ENCODE measurements around the gene GATB.

The GATB gene

GRCh38 chr4:151717314-151717713 is 43.5 kb downstream of the GATB start:
- DNase-seq: no peak
- Histone ChIP-seq H3K36me3 (ENCODE audit: control insufficient read depth in 4 of 4, insufficient read depth in 4 of 4, low read length in 3 of 4) (peaks cover 0 to 39% (median 20%) of the 10 kb centered on the region in 4 experiments), H3K4me3 (ENCODE audit: control insufficient read depth in 1 of 7, extremely low read depth in 1 of 7, insufficient read depth in 4 of 7, low read depth in 2 of 7, low read length in 6 of 7) (no peak overlapping the region), H3K9me3 (ENCODE audit: control extremely low read depth in 1 of 5, control insufficient read depth in 4 of 5, insufficient read depth in 2 of 5, low read depth in 1 of 5, low read length in 4 of 5) (no peaks in the 10 kb centered on the region), H3K27ac (ENCODE audit: insufficient read depth in 1 of 2, low read depth in 1 of 2, low read length in 2 of 2, poor library complexity in 1 of 2, severe bottlenecking in 2 of 2) (no peak overlapping the region), H3K4me1 (ENCODE audit: control extremely low read depth in 1 of 4, control insufficient read depth in 4 of 4, insufficient read depth in 4 of 4, low read length in 3 of 4) (no peaks in the 10 kb centered on the region), H3K27me3 (replicated peaks in 2 of 5; ENCODE audit: control insufficient read depth in 4 of 5, insufficient read depth in 5 of 5, low read length in 4 of 5) (no peaks in the 10 kb centered on the region)
- no CpG with 5 or more reads among the region's 2 CpGs for WGBS (ENCODE audit: insufficient coverage)
- POLR2A ChIA-PET: no interaction called here
- CTCF ChIA-PET: no interaction called here

- Histone ChIP-seq H3K9me3 (ENCODE audit: control extremely low read depth in 1 of 5, control insufficient read depth in 4 of 5, insufficient read depth in 2 of 5, low read depth in 1 of 5, low read length in 4 of 5) (no peaks in the 10 kb centered on the region), H3K27ac (ENCODE audit: insufficient read depth in 1 of 2, low read depth in 1 of 2, low read length in 2 of 2, poor library complexity in 1 of 2, severe bottlenecking in 2 of 2) (no peak overlapping the region), H3K4me3 (ENCODE audit: control insufficient read depth in 1 of 7, extremely low read depth in 1 of 7, insufficient read depth in 4 of 7, low read depth in 2 of 7, low read length in 6 of 7) (no peak overlapping the region), H3K27me3 (replicated peaks in 2 of 5; ENCODE audit: control insufficient read depth in 4 of 5, insufficient read depth in 5 of 5, low read length in 4 of 5) (no peaks in the 10 kb centered on the region), H3K36me3 (ENCODE audit: control insufficient read depth in 4 of 4, insufficient read depth in 4 of 4, low read length in 3 of 4) (peaks cover 0 to 39% (median 22%) of the 10 kb centered on the region in 4 experiments), H3K4me1 (ENCODE audit: control extremely low read depth in 1 of 4, control insufficient read depth in 4 of 4, insufficient read depth in 4 of 4, low read length in 3 of 4) (no peaks in the 10 kb centered on the region)
- 100% methylated on average over 5 of the region's 5 CpGs for WGBS (ENCODE audit: insufficient coverage)
- ChIA-PET POLR2A (interaction anchor here (0.6 kb wide), 1 partner anchor 573 kb away, joined by 6 read pairs; no protein-coding TSS in a partner anchor), CTCF (interaction anchor here (0.9 kb wide), 1 partner anchor 23 kb away, joined by 5 read pairs; no protein-coding TSS in a partner anchor)
- no peak for DNase-seq
Observed at GRCh38 chr4:151716324-151716723, 44.5 kb downstream of the GATB start.

GRCh38 chr4:151715881-151716280 is 44.9 kb downstream of the GATB start:
- POLR2A ChIA-PET: no interaction called here

GRCh38 chr4:151712777-151713176 is 48.0 kb downstream of the GATB start:
- Histone ChIP-seq H3K27me3 (replicated peaks in 2 of 5; ENCODE audit: control insufficient read depth in 4 of 5, insufficient read depth in 5 of 5, low read length in 4 of 5) (no peaks in the 10 kb centered on the region), H3K9me3 (ENCODE audit: control extremely low read depth in 1 of 5, control insufficient read depth in 4 of 5, insufficient read depth in 2 of 5, low read depth in 1 of 5, low read length in 4 of 5) (no peaks in the 10 kb centered on the region), H3K36me3 (ENCODE audit: control insufficient read depth in 4 of 4, insufficient read depth in 4 of 4, low read length in 3 of 4) (peaks cover 2 to 36% (median 20%) of the 10 kb centered on the region in 4 experiments), H3K4me3 (ENCODE audit: control insufficient read depth in 1 of 7, extremely low read depth in 1 of 7, insufficient read depth in 4 of 7, low read depth in 2 of 7, low read length in 6 of 7) (no peak overlapping the region), H3K27ac (ENCODE audit: insufficient read depth in 1 of 2, low read depth in 1 of 2, low read length in 2 of 2, poor library complexity in 1 of 2, severe bottlenecking in 2 of 2) (no peak overlapping the region), H3K4me1 (ENCODE audit: control extremely low read depth in 1 of 4, control insufficient read depth in 4 of 4, insufficient read depth in 4 of 4, low read length in 3 of 4) (no peaks in the 10 kb centered on the region)
- ChIA-PET POLR2A (no interaction called here), CTCF (interaction anchor here (1.2 kb wide), 1 partner anchor 9 kb away, joined by 3 read pairs; no protein-coding TSS in a partner anchor)
- DNase-seq: no peak
- WGBS (ENCODE audit: insufficient coverage): 100% methylated on average over 4 of the region's 4 CpGs

More at GRCh38 chr4:151715881-151716280, 44.9 kb downstream of the GATB start:
- CTCF ChIA-PET: interaction anchor here (0.9 kb wide), 1 partner anchor 24 kb away, joined by 5 read pairs; no protein-coding TSS in a partner anchor
- Histone ChIP-seq H3K4me3 (ENCODE audit: control insufficient read depth in 1 of 7, extremely low read depth in 1 of 7, insufficient read depth in 4 of 7, low read depth in 2 of 7, low read length in 6 of 7) (no peak overlapping the region), H3K36me3 (ENCODE audit: control insufficient read depth in 4 of 4, insufficient read depth in 4 of 4, low read length in 3 of 4) (peaks cover 0 to 39% (median 22%) of the 10 kb centered on the region in 4 experiments), H3K9me3 (ENCODE audit: control extremely low read depth in 1 of 5, control insufficient read depth in 4 of 5, insufficient read depth in 2 of 5, low read depth in 1 of 5, low read length in 4 of 5) (no peaks in the 10 kb centered on the region), H3K27ac (ENCODE audit: insufficient read depth in 1 of 2, low read depth in 1 of 2, low read length in 2 of 2, poor library complexity in 1 of 2, severe bottlenecking in 2 of 2) (no peak overlapping the region), H3K27me3 (replicated peaks in 2 of 5; ENCODE audit: control insufficient read depth in 4 of 5, insufficient read depth in 5 of 5, low read length in 4 of 5) (no peaks in the 10 kb centered on the region), H3K4me1 (ENCODE audit: control extremely low read depth in 1 of 4, control insufficient read depth in 4 of 4, insufficient read depth in 4 of 4, low read length in 3 of 4) (no peaks in the 10 kb centered on the region)
- WGBS (ENCODE audit: insufficient coverage): 100% methylated on average over 2 of the region's 3 CpGs
- no peak for DNase-seq

GRCh38 chr4:151711646-151712045 is 49.2 kb downstream of the GATB start:
- POLR2A ChIA-PET: interaction anchor here (0.6 kb wide), 1 partner anchor 1237 kb away, joined by 3 read pairs; no protein-coding TSS in a partner anchor
- DNase-seq: no peak
- H3K4me3 ChIP-seq (ENCODE audit: control insufficient read depth in 1 of 7, extremely low read depth in 1 of 7, insufficient read depth in 4 of 7, low read depth in 2 of 7, low read length in 6 of 7): no peak overlapping the region
- CTCF ChIA-PET: no interaction called here
- no peaks in the 10 kb centered on the region for H3K27me3 ChIP-seq (replicated peaks in 2 of 5; ENCODE audit: control insufficient read depth in 4 of 5, insufficient read depth in 5 of 5, low read length in 4 of 5)
- H3K9me3 ChIP-seq (ENCODE audit: control extremely low read depth in 1 of 5, control insufficient read depth in 4 of 5, insufficient read depth in 2 of 5, low read depth in 1 of 5, low read length in 4 of 5): no peaks in the 10 kb centered on the region
- peaks cover 2 to 33% (median 20%) of the 10 kb centered on the region in 4 experiments for H3K36me3 ChIP-seq (ENCODE audit: control insufficient read depth in 4 of 4, insufficient read depth in 4 of 4, low read length in 3 of 4)
- no peaks in the 10 kb centered on the region for H3K4me1 ChIP-seq (ENCODE audit: control extremely low read depth in 1 of 4, control insufficient read depth in 4 of 4, insufficient read depth in 4 of 4, low read length in 3 of 4)
- WGBS (ENCODE audit: insufficient coverage): 94% methylated on average over 7 of the region's 7 CpGs
- H3K27ac ChIP-seq (ENCODE audit: insufficient read depth in 1 of 2, low read depth in 1 of 2, low read length in 2 of 2, poor library complexity in 1 of 2, severe bottlenecking in 2 of 2): no peak overlapping the region

- WGBS (ENCODE audit: insufficient coverage): 95% methylated on average over 7 of the region's 7 CpGs
- CTCF ChIA-PET: no interaction called here
- H3K27ac ChIP-seq (ENCODE audit: insufficient read depth in 1 of 2, low read depth in 1 of 2, low read length in 2 of 2, poor library complexity in 1 of 2, severe bottlenecking in 2 of 2): no peak overlapping the region
- no peak overlapping the region for H3K4me3 ChIP-seq (ENCODE audit: control insufficient read depth in 1 of 7, extremely low read depth in 1 of 7, insufficient read depth in 4 of 7, low read depth in 2 of 7, low read length in 6 of 7)
- H3K36me3 ChIP-seq (ENCODE audit: control insufficient read depth in 4 of 4, insufficient read depth in 4 of 4, low read length in 3 of 4): peaks cover 2 to 34% (median 24%) of the 10 kb centered on the region in 4 experiments
- H3K9me3 ChIP-seq (ENCODE audit: control extremely low read depth in 1 of 5, control insufficient read depth in 4 of 5, insufficient read depth in 2 of 5, low read depth in 1 of 5, low read length in 4 of 5): no peaks in the 10 kb centered on the region
- no peak for DNase-seq
- POLR2A ChIA-PET: no interaction called here
- no peaks in the 10 kb centered on the region for H3K27me3 ChIP-seq (replicated peaks in 2 of 5; ENCODE audit: control insufficient read depth in 4 of 5, insufficient read depth in 5 of 5, low read length in 4 of 5)
- no peaks in the 10 kb centered on the region for H3K4me1 ChIP-seq (ENCODE audit: control extremely low read depth in 1 of 4, control insufficient read depth in 4 of 4, insufficient read depth in 4 of 4, low read length in 3 of 4)
Observed at GRCh38 chr4:151709587-151709986, 51.2 kb downstream of the GATB start.

GRCh38 chr4:151709071-151709470 is 51.7 kb downstream of the GATB start:
- Histone ChIP-seq H3K27ac (ENCODE audit: insufficient read depth in 1 of 2, low read depth in 1 of 2, low read length in 2 of 2, poor library complexity in 1 of 2, severe bottlenecking in 2 of 2) (no peak overlapping the region), H3K4me1 (ENCODE audit: control extremely low read depth in 1 of 4, control insufficient read depth in 4 of 4, insufficient read depth in 4 of 4, low read length in 3 of 4) (no peaks in the 10 kb centered on the region), H3K27me3 (replicated peaks in 2 of 5; ENCODE audit: control insufficient read depth in 4 of 5, insufficient read depth in 5 of 5, low read length in 4 of 5) (no peaks in the 10 kb centered on the region), H3K9me3 (ENCODE audit: control extremely low read depth in 1 of 5, control insufficient read depth in 4 of 5, insufficient read depth in 2 of 5, low read depth in 1 of 5, low read length in 4 of 5) (no peaks in the 10 kb centered on the region), H3K36me3 (ENCODE audit: control insufficient read depth in 4 of 4, insufficient read depth in 4 of 4, low read length in 3 of 4) (peaks cover 2 to 31% (median 23%) of the 10 kb centered on the region in 4 experiments), H3K4me3 (ENCODE audit: control insufficient read depth in 1 of 7, extremely low read depth in 1 of 7, insufficient read depth in 4 of 7, low read depth in 2 of 7, low read length in 6 of 7) (no peak overlapping the region)
- 97% methylated on average over 4 of the region's 6 CpGs for WGBS (ENCODE audit: insufficient coverage)
- CTCF ChIA-PET: no interaction called here
- POLR2A ChIA-PET: no interaction called here
- no peak for DNase-seq
